Loucy (cell line): ENCODE measurements around the gene MYOM1.

Source experiments
- H2AFZ ChIP-seq: fragments of 200-600 bp; sonication (generic); 2 replicates; pipeline ENCODE4 v1.6.0; 2016; ENCODE audit warnings: antibody characterized with exemption, mild to moderate bottlenecking, low read length, moderate library complexity
- H3F3A ChIP-seq: fragments of 200-600 bp; 2 replicates; pipeline ENCODE4 v1.6.0; 2016; ENCODE audit warnings: antibody characterized with exemption, low read depth, mild to moderate bottlenecking
- H3K27me3 ChIP-seq: fragments of 200-600 bp; sonication (generic); 2 replicates; pipeline ENCODE4 v1.6.1; 2014; ENCODE audit warnings: low read length, mild to moderate bottlenecking; ENCODE audit not compliant: insufficient read depth, poor library complexity, severe bottlenecking
- H3K36me3 ChIP-seq: fragments of 200-600 bp; sonication (generic); 2 replicates; pipeline ENCODE4 v1.6.1; 2016; ENCODE audit warnings: low read length; ENCODE audit not compliant: insufficient read depth
- H3K4me1 ChIP-seq: fragments of 200-600 bp; sonication (generic); 2 replicates; pipeline ENCODE4 v1.5.1; 2014; ENCODE audit warnings: low read length, mild to moderate bottlenecking; ENCODE audit not compliant: insufficient read depth, poor library complexity, severe bottlenecking
- H3K4me2 ChIP-seq: fragments of 200-600 bp; sonication (generic); 2 replicates; pipeline ENCODE4 v1.6.0; 2014; ENCODE audit warnings: antibody characterized with exemption, low read length, low read depth, mild to moderate bottlenecking; ENCODE audit not compliant: poor library complexity, severe bottlenecking
- H3K4me3 ChIP-seq: fragments of 200-600 bp; sonication (generic); 2 replicates; pipeline ENCODE4 v1.5.1; 2014; ENCODE audit warnings: low read length, mild to moderate bottlenecking, mixed read lengths; ENCODE audit not compliant: poor library complexity, severe bottlenecking
- H3K79me2 ChIP-seq: fragments of 200-600 bp; sonication (generic); 2 replicates; pipeline ENCODE4 v1.6.1; 2014; ENCODE audit warnings: low read length; ENCODE audit not compliant: insufficient read depth
- H3K9ac ChIP-seq: fragments of 200-600 bp; sonication (generic); 2 replicates; pipeline ENCODE4 v1.6.0; 2014; ENCODE audit warnings: mild to moderate bottlenecking, low read depth, low read length, moderate library complexity; ENCODE audit not compliant: poor library complexity, severe bottlenecking
- H3K9me2 ChIP-seq: fragments of 200-600 bp; sonication (generic); replicated peaks from 2 replicates; pipeline ENCODE4 v1.6.1; 2016; ENCODE audit warnings: low read depth, low read length, mixed read lengths
- H3K9me3 ChIP-seq: fragments of 200-600 bp; sonication (generic); 2 replicates; pipeline ENCODE4 v1.6.1; 2014; ENCODE audit warnings: mild to moderate bottlenecking, antibody characterized with exemption, low read length, low read depth; ENCODE audit not compliant: insufficient read depth
- H4K20me1 ChIP-seq: fragments of 200-600 bp; sonication (generic); 2 replicates; pipeline ENCODE4 v1.6.0; 2014; ENCODE audit warnings: antibody characterized with exemption, low read length, mild to moderate bottlenecking; ENCODE audit not compliant: insufficient read depth, poor library complexity, severe bottlenecking
- EZH2phosphoT487 ChIP-seq: fragments of 200-600 bp; IDR thresholded peaks from 2 replicates; pipeline ENCODE4 v1.6.1; 2018; ENCODE audit warnings: antibody characterized with exemption, mild to moderate bottlenecking, moderate library complexity, borderline replicate concordance
- TF ChIP-seq, protein P1 (sequence below): fragments of 200-600 bp; sonication (generic); conservative IDR thresholded peaks from 2 replicates; pipeline ENCODE4 v1.5.1; 2014; ENCODE audit warnings: mild to moderate bottlenecking, antibody characterized with exemption, low read length

Gene MYOM1

DNA sequence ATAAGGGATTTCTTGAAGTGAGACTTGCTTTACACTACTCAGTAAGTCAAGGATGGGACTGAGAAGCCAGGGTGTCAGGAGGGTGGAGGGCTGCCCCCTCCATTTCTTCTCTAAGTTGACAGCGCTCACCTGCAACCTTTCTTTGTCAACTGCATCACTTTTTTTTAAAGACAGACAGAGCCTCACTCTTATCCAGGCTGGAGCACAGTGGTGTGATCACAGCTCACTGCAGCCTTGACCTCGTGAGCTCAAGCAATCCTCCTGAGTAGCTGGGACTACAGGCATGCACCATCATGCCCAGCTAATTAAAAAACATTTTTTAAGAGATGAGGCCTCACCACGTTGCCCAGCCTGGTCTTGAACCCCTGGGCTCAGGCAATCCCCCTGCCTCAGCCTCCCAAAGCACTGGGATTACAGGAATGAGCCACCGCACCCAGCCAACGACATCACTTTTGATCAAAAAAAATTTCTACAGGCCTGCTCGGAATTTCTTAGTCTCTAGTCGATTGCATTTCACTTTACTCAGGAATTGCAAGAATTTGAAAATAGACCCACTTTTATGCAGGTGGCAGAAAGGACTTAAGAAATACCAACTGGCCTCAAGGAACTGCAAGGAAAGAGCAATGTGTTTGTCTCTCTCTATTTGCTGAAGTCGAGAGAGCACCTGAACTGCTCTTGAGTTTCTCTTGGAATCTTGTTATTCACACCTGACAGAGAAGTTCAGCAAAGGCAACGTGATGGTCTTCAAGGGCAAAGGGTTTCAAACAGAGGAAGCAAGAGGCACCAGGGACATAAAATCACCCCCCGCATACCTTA lies 101.4 kb downstream of the MYOM1 start:
- H3K27me3 ChIP-seq = no peaks in the 10 kb centered on the region
- H3K9me2 ChIP-seq = no peaks in the 10 kb centered on the region
- no peak overlapping the region for H3K4me2 ChIP-seq
- H3K4me1 ChIP-seq = no peaks in the 10 kb centered on the region
- no peaks in the 10 kb centered on the region for H3K36me3 ChIP-seq
- TF ChIP-seq, protein P1, sequence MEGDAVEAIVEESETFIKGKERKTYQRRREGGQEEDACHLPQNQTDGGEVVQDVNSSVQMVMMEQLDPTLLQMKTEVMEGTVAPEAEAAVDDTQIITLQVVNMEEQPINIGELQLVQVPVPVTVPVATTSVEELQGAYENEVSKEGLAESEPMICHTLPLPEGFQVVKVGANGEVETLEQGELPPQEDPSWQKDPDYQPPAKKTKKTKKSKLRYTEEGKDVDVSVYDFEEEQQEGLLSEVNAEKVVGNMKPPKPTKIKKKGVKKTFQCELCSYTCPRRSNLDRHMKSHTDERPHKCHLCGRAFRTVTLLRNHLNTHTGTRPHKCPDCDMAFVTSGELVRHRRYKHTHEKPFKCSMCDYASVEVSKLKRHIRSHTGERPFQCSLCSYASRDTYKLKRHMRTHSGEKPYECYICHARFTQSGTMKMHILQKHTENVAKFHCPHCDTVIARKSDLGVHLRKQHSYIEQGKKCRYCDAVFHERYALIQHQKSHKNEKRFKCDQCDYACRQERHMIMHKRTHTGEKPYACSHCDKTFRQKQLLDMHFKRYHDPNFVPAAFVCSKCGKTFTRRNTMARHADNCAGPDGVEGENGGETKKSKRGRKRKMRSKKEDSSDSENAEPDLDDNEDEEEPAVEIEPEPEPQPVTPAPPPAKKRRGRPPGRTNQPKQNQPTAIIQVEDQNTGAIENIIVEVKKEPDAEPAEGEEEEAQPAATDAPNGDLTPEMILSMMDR = no peak
- no peak for TF ChIP-seq EZH2phosphoT487
- no peaks in the 10 kb centered on the region for H3F3A ChIP-seq
- H3K9ac ChIP-seq = no peak overlapping the region
- H3K79me2 ChIP-seq = no peaks in the 10 kb centered on the region
- no peak overlapping the region for H3K4me3 ChIP-seq
- H4K20me1 ChIP-seq = no peaks in the 10 kb centered on the region
- H3K9me3 ChIP-seq = no peaks in the 10 kb centered on the region
- no peak overlapping the region for H2AFZ ChIP-seq

DNA sequence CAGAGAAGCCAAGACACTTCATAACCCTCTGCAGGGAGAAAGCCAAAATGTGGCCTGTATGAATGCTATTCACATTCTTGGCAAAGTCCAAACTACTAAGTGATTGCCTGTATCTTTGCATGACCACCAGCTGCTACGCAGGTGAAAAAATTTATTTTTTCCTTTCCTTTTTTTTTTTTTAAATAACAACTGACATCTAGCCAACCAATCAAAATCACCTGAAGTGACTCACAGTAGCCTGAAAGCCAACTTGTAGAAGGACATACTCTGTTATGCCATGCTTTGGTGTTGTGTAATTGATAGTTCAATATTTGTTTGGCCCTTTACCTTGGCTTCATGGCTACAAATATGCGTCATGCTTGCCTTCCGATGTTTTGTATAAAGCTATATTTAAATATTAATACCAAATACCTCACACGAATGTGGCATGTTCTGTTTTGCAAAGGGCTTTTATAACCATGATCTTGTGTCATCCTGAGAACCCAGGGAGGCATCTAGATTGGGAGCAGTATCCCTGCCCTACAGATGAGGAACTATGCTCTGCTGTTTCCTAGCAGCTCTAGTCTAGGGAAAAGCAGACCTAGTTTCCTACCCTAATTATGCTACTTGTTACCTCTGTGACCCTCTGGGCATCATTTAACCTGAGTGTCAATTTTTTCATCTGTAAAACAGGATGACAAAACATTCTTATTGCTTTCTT lies 102.1 kb downstream of the MYOM1 start:
- H3K27me3 ChIP-seq = no peaks in the 10 kb centered on the region
- no peaks in the 10 kb centered on the region for H3K9me2 ChIP-seq
- H3K79me2 ChIP-seq = no peaks in the 10 kb centered on the region
- no peak overlapping the region for H3K4me3 ChIP-seq
- no peak for TF ChIP-seq EZH2phosphoT487
- TF ChIP-seq, protein P1 = no peak
- no peak overlapping the region for H2AFZ ChIP-seq
- no peaks in the 10 kb centered on the region for H3F3A ChIP-seq
- H3K4me1 ChIP-seq = no peaks in the 10 kb centered on the region
- H3K9ac ChIP-seq = no peak overlapping the region
- no peaks in the 10 kb centered on the region for H4K20me1 ChIP-seq
- no peaks in the 10 kb centered on the region for H3K9me3 ChIP-seq
- H3K36me3 ChIP-seq = no peaks in the 10 kb centered on the region
- no peak overlapping the region for H3K4me2 ChIP-seq

DNA sequence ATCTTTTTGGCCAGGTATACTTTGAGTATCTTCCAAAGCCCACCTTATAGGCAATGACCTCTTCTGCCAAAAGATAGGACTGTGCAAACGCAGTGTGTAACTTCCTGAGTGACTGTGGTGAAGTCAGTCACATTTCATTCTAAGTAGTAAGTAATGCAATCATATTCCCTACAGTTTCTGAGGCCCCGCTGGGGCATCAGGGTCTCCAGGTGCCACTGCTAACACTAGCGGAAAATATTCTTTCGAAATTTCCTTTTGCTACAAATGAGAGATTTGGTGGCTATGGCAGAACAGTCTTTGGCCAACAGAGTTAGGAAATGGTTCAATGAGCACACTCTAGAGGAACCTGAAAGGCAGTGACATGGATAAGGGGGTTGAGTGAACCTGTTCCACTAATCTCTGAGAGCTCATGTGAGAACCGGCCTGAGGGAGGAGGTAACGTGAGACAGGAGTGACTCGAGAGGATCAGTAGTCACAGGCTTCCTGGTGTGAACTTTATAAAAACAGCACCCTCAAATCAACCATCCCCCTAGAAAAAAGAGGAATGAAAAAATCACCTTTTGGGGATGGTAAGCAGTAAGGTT lies 104.2 kb downstream of the MYOM1 start:
- no peaks in the 10 kb centered on the region for H3K4me1 ChIP-seq
- no peak overlapping the region for H3K4me2 ChIP-seq
- H4K20me1 ChIP-seq = no peaks in the 10 kb centered on the region
- H3K79me2 ChIP-seq = no peaks in the 10 kb centered on the region
- TF ChIP-seq, protein P1 = no peak
- TF ChIP-seq EZH2phosphoT487 = no peak
- H3K27me3 ChIP-seq = no peaks in the 10 kb centered on the region
- H3K9me3 ChIP-seq = no peaks in the 10 kb centered on the region
- no peaks in the 10 kb centered on the region for H3F3A ChIP-seq
- H3K4me3 ChIP-seq = no peak overlapping the region
- no peak overlapping the region for H2AFZ ChIP-seq
- no peaks in the 10 kb centered on the region for H3K9me2 ChIP-seq
- no peaks in the 10 kb centered on the region for H3K36me3 ChIP-seq
- no peak overlapping the region for H3K9ac ChIP-seq
